ENCODE data around the gene ARSB. TPM values are rescaled to one million over a fixed set of nuclear protein-coding genes. Genes with fewer than 3 reads are reported as not detected.
"Not testable (repeated sequence)": the region's sequence is repeated elsewhere in the genome, so short reads cannot be mapped to it uniquely, and the experiment has no call there.

ARSB gene
- total RNA-seq, 1 experiment from 2014 or later: 21.4 TPM

- no peaks in the 10 kb centered on the region for H3K36me3 Mint-ChIP-seq (ENCODE audit: insufficient read depth, unreplicated experiment)
- no TSS peak for BruUV-seq (replicated peaks)
- CTCF ChIA-PET: interaction anchor here (0.6 kb wide), 1 partner anchor 218 kb away, joined by 3 read pairs; no protein-coding TSS in a partner anchor
- no peak for TF ChIP-seq CTCF (IDR thresholded peaks at IDR 0.05; ENCODE audit: unreplicated experiment)
- no peaks in the 10 kb centered on the region for H3K9me3 Mint-ChIP-seq (ENCODE audit: low read depth, unreplicated experiment)
- DNase-seq: no peak
- no peaks in the 10 kb centered on the region for H3K27me3 Mint-ChIP-seq (ENCODE audit: unreplicated experiment)
- intact Hi-C loops (cut with micrococcal nuclease; ENCODE audit: unreplicated experiment): no loop called here
- no peak overlapping the region for H3K27ac Mint-ChIP-seq (ENCODE audit: unreplicated experiment)
- no peaks in the 10 kb centered on the region for H3K4me1 Mint-ChIP-seq (ENCODE audit: low read depth, unreplicated experiment)
- no peak overlapping the region for H3K4me3 Mint-ChIP-seq (ENCODE audit: low read depth, unreplicated experiment)
Observed at GRCh38 chr5:78915170-78915569, 69.9 kb downstream of the ARSB start.

GRCh38 chr5:78912811-78913210 is 72.3 kb downstream of the ARSB start:
- Mint-ChIP-seq H3K36me3 (ENCODE audit: insufficient read depth, unreplicated experiment) (no peaks in the 10 kb centered on the region), H3K9me3 (ENCODE audit: low read depth, unreplicated experiment) (no peaks in the 10 kb centered on the region), H3K27ac (ENCODE audit: unreplicated experiment) (no peak overlapping the region), H3K27me3 (ENCODE audit: unreplicated experiment) (no peaks in the 10 kb centered on the region), H3K4me1 (ENCODE audit: low read depth, unreplicated experiment) (no peaks in the 10 kb centered on the region), H3K4me3 (ENCODE audit: low read depth, unreplicated experiment) (no peak overlapping the region)
- no peak for DNase-seq
- intact Hi-C loops (cut with micrococcal nuclease; ENCODE audit: unreplicated experiment): no loop called here
- CTCF ChIA-PET: interaction anchor here (0.7 to 0.9 kb wide), 4 partner anchors 13 to 837 kb away, joined by 3 to 5 read pairs (median 4); no protein-coding TSS in a partner anchor
- no peak for TF ChIP-seq CTCF (IDR thresholded peaks at IDR 0.05; ENCODE audit: unreplicated experiment)
- BruUV-seq (replicated peaks): no TSS peak

- no peak for TF ChIP-seq CTCF (IDR thresholded peaks at IDR 0.05; ENCODE audit: unreplicated experiment)
- H3K36me3 Mint-ChIP-seq (ENCODE audit: insufficient read depth, unreplicated experiment): no peaks in the 10 kb centered on the region
- no peaks in the 10 kb centered on the region for H3K4me1 Mint-ChIP-seq (ENCODE audit: low read depth, unreplicated experiment)
- no peak for DNase-seq
- BruUV-seq (replicated peaks): no TSS peak
- CTCF ChIA-PET: interaction anchor here (0.7 to 0.9 kb wide), 4 partner anchors 13 to 1344 kb away, joined by 3 to 6 read pairs (median 4); no protein-coding TSS in a partner anchor
- H3K9me3 Mint-ChIP-seq (ENCODE audit: low read depth, unreplicated experiment): no peaks in the 10 kb centered on the region
- no peak overlapping the region for H3K4me3 Mint-ChIP-seq (ENCODE audit: low read depth, unreplicated experiment)
- intact Hi-C loops (cut with micrococcal nuclease; ENCODE audit: unreplicated experiment): no loop called here
- no peak overlapping the region for H3K27ac Mint-ChIP-seq (ENCODE audit: unreplicated experiment)
- no peaks in the 10 kb centered on the region for H3K27me3 Mint-ChIP-seq (ENCODE audit: unreplicated experiment)
Observed at GRCh38 chr5:78912085-78912771, 72.9 kb downstream of the ARSB start.

DNA sequence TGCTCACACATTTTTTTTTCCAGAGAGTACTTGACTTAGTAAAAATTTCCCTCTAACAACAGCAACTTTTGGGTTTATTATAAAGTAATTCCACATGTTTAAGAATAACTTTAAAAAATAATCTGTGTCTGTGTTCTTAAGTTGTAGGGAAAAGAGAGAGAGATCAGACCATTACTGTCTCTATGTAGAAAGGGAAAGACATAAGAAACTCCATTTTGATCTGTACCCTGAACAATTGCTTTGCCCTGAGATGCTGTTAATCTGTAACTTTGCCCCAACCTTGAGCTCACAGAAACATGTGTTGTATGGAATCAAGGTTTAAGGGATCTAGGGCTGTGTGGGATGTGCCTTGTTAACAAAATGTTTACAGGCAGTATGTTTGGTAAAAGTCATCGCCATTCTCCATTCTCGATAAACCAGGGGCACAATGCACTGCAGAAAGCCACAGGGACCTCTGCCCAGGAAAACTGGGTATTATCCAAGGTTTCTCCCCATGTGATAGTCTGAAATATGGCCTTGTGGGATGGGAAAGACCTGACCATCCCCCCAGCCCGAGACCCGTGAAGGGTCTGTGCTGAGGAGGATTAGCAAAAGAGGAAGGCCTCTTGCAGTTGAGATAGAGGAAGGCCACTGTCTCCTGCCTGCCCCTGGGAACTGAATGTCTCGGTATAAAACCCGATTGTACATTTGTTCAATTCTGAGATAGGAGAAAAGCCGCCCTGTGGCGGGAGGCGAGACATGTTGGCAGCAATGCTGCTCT is 75.7 kb downstream of the ARSB start:
- H3K9me3 Mint-ChIP-seq (ENCODE audit: low read depth, unreplicated experiment); intact Hi-C loops (cut with micrococcal nuclease; ENCODE audit: unreplicated experiment): not testable (repeated sequence)

More for the DNA sequence above, 75.7 kb downstream of the ARSB start:
- H3K4me1 Mint-ChIP-seq (ENCODE audit: low read depth, unreplicated experiment); DNase-seq; H3K4me3 Mint-ChIP-seq (ENCODE audit: low read depth, unreplicated experiment); H3K36me3 Mint-ChIP-seq (ENCODE audit: insufficient read depth, unreplicated experiment); CTCF ChIA-PET; H3K27ac Mint-ChIP-seq (ENCODE audit: unreplicated experiment); BruUV-seq (replicated peaks); H3K27me3 Mint-ChIP-seq (ENCODE audit: unreplicated experiment): not testable (repeated sequence)

All from Calu3 (cell line).